K562 (cell line): ENCODE data around the gene SMAD7. TPM values are rescaled to one million over a fixed set of nuclear protein-coding genes. Genes with fewer than 3 reads are reported as not detected.

Experiments used
- BCOR ChIP-seq: fragments of 450-650 bp; IDR thresholded peaks from 2 replicates; pipeline ENCODE4 v1.6.1; 2016
- CEBPZ ChIP-seq: fragments of 150-350 bp; IDR thresholded peaks from 2 replicates; pipeline ENCODE4 v1.6.1; 2014; ENCODE audit warnings: low read depth, mild to moderate bottlenecking, low read length, borderline replicate concordance
- CSDE1 ChIP-seq, 2 experiments: fragments of 450-650 bp; IDR thresholded peaks; 2 replicates each; pipeline ENCODE4 v1.6.1; 2016; ENCODE audit warnings: mild to moderate bottlenecking in 1 of 2
- CTCF ChIP-seq, 3 experiments: IDR thresholded peaks in 2 of 3; conservative IDR thresholded peaks in 1 of 3; 2 replicates each; pipeline ENCODE4 v1.5.1; 2011 to 2012; ENCODE audit warnings: low read length in 3 of 3, mild to moderate bottlenecking in 3 of 3, control low read depth in 2 of 3, improper control_type of control experiment in 1 of 3, inconsistent platforms in 1 of 3, low read depth in 1 of 3, mixed read lengths in 1 of 3, moderate library complexity in 1 of 3; ENCODE audit not compliant: insufficient read depth in 2 of 3
- FOXJ3 ChIP-seq: sonication (generic); formaldehyde crosslinking; IDR thresholded peaks from 2 replicates; pipeline ENCODE4 v1.4.0; 2020; ENCODE audit warnings: mild to moderate bottlenecking, missing genetic modification reagents
- ID3 ChIP-seq, 2 experiments: fragments of 250-450 bp in 1 of 2; fragments of 450-650 bp in 1 of 2; sonication (Bioruptor Pico) in 1 of 2; IDR thresholded peaks; 2 replicates each; pipeline versions ENCODE4 v1.6.1 to v1.8.0; 2016 to 2021; ENCODE audit warnings: mild to moderate bottlenecking in 2 of 2, moderate library complexity in 2 of 2, missing compliant biosample characterization in 1 of 2, missing genetic modification characterization in 1 of 2
- KLF13 ChIP-seq: fragments of 450-650 bp; IDR thresholded peaks from 2 replicates; pipeline ENCODE4 v1.6.1; 2016; ENCODE audit warnings: missing genetic modification characterization, low read depth, mild to moderate bottlenecking, missing compliant biosample characterization, moderate library complexity, borderline replicate concordance
- L3MBTL2 ChIP-seq: fragments of 450-650 bp; IDR thresholded peaks from 2 replicates; pipeline ENCODE4 v1.6.1; 2016; ENCODE audit warnings: mild to moderate bottlenecking, moderate library complexity
- MBD2 ChIP-seq: sonication (generic); IDR thresholded peaks from 2 replicates; pipeline ENCODE4 v1.6.1; 2016; ENCODE audit warnings: low read depth, borderline replicate concordance
- NKRF ChIP-seq: fragments of 450-650 bp; IDR thresholded peaks from 2 replicates; pipeline ENCODE4 v1.6.1; 2016; ENCODE audit warnings: borderline replicate concordance
- PHB2 ChIP-seq: fragments of 450-650 bp; IDR thresholded peaks from 2 replicates; pipeline ENCODE4 v1.6.1; 2017; ENCODE audit warnings: low read depth
- RAD51 ChIP-seq: fragments of 450-650 bp; IDR thresholded peaks from 2 replicates; pipeline ENCODE4 v1.7.1; 2016; ENCODE audit warnings: low read depth, mild to moderate bottlenecking, borderline replicate concordance
- RBM22 ChIP-seq: fragments of 200-400 bp; formaldehyde crosslinking; IDR thresholded peaks from 2 replicates; pipeline ENCODE4 v1.6.1; 2018; ENCODE audit warnings: low read length, low read depth; ENCODE audit not compliant: poor library complexity, severe bottlenecking
- SAFB ChIP-seq: fragments of 200-400 bp; formaldehyde crosslinking; IDR thresholded peaks from 2 replicates; pipeline ENCODE4 v1.6.1; 2017; ENCODE audit warnings: low read depth, low read length, borderline replicate concordance
- STAT5A ChIP-seq: IDR thresholded peaks from 2 replicates; pipeline ENCODE4 v1.6.1; 2012; ENCODE audit warnings: low read length, inconsistent platforms, borderline replicate concordance
- TBP ChIP-seq: optimal IDR thresholded peaks from 2 replicates; pipeline ENCODE3; 2011; ENCODE audit warnings: low read depth, low read length, improper control_type of control experiment
- ZBTB8A ChIP-seq: fragments of 450-650 bp; IDR thresholded peaks from 2 replicates; pipeline ENCODE4 v1.6.1; 2018; ENCODE audit warnings: mild to moderate bottlenecking, moderate library complexity; ENCODE audit not compliant: partially characterized antibody
- ZNF134 ChIP-seq: fragments of 250-450 bp; sonication (Bioruptor Pico); conservative IDR thresholded peaks from 2 replicates; pipeline ENCODE4 v1.4.0; 2020
- ZNF263 ChIP-seq: sonication (generic); formaldehyde crosslinking; IDR thresholded peaks from 2 replicates; pipeline ENCODE4 v1.8.0; 2022; ENCODE audit warnings: mild to moderate bottlenecking, missing genetic modification reagents, borderline replicate concordance
- ZNF324 ChIP-seq: fragments of 250-450 bp; sonication (Bioruptor Pico); IDR thresholded peaks from 2 replicates; pipeline ENCODE4 v1.4.0; 2020; ENCODE audit warnings: mild to moderate bottlenecking
- polyA plus RNA-seq, 8 experiments: library from polyadenylated mRNA; depleted of rRNA in 4 of 8; stranded (reverse) in 5 of 8; unstranded in 3 of 8; fragments of >200 nt; fragmentation: Nextera tagmentation in 2 of 8; fragmentation: Illumina TruSeq in 1 of 8; extraction: Ambion mirVana in 2 of 8; extraction: Trizol in 1 of 8; gene quantifications; 2 replicates each; pipeline versions ENCODE4 v1.2.1 to v1.2.3, GENCODE V29; 2011 to 2014; ENCODE audit warnings: inconsistent platforms in 1 of 8, missing spikeins in 1 of 8
- total RNA-seq, 7 experiments: library from RNA; depleted of rRNA in 6 of 7; stranded (reverse); fragments of >200 nt in 6 of 7; fragmentation: Illumina TruSeq in 2 of 7; extraction: Trizol in 2 of 7; gene quantifications; 2 replicates each; pipeline versions ENCODE4 v1.2.1 to v1.2.3, GENCODE V29; 2011 to 2021; ENCODE audit warnings: low replicate concordance in 1 of 7

Gene SMAD7
- total and polyA plus RNA-seq, 9 of the 15 experiments (the other 6 are each of a cell fraction or from before 2014, with no cell fraction given): 0.13 to 3.0 (median 1.6) TPM

GRCh38 chr18:48924630-48925490 is 25.9 kb downstream of the SMAD7 start (continued):
- TF ChIP-seq MBD2 (no peak), RBM22 (no peak), CTCF (IDR thresholded peaks at IDR 0.05 in 2 of 3, conservative IDR thresholded peaks at IDR 0.05 in 1 of 3; ENCODE audit: insufficient read depth in 2 of 3, low read depth in 1 of 3, low read length in 3 of 3) (no peak), BCOR (no peak), STAT5A (no peak), CEBPZ (no peak), ZNF134 (no peak), CSDE1 (IDR thresholded peaks at IDR 0.05) (no peak), ZNF324 (CRISPR knock-in tag) (no peak), NKRF (no peak), ZNF263 (CRISPR knock-in tag) (peak; percentile 38; the same call in 1 of the 2 replicates), L3MBTL2 (peak; percentile 88), SAFB (no peak), PHB2 (no peak), ID3 (CRISPR knock-in tag; IDR thresholded peaks at IDR 0.05) (no peak), ID3 (tag; IDR thresholded peaks at IDR 0.05) (0 out of 2 replicates have a peak, but pooled peaks have one; percentile 33), TBP (no peak), KLF13 (no peak), FOXJ3 (CRISPR knock-in tag) (no peak), RAD51 (no peak), ZBTB8A (no peak)
